HepG2 (cell line): ENCODE data around the gene TBL2. TPM values are rescaled to one million over a fixed set of nuclear protein-coding genes. Genes with fewer than 3 reads are reported as not detected.
A peak's percentile ranks its signal among the peaks of the same experiment; 100 is the strongest.

Experiments
- ATAC-seq: fragments of 200-7000 bp; cut with Tn5 transposase; 3 replicates; pipeline ENCODE4 v1.9.1; 2020; ENCODE audit warnings: mild to moderate bottlenecking, moderate library complexity
- BruUV-seq: library from RNA; stranded (reverse); fragments of 400-500 nt; replicated peaks from 2 replicates; lab custom pipeline; 2021; lab: Mats Ljungman, UMichigan
- CTCF ChIA-PET: fragments of 300-600 bp; formaldehyde crosslinking; extraction: SDS; loops from one replicate; lab custom pipeline; 2021; ENCODE audit warnings: low total read pairs, inconsistent platforms, low intra/inter-chr PET ratio; lab: Yijun Ruan, JAX
- POLR2A ChIA-PET: fragments of 350-600 bp; sonication (Branson Sonifier 250); formaldehyde crosslinking; loops from one replicate; lab custom pipeline; 2020; ENCODE audit warnings: antibody characterized with exemption, inconsistent platforms; lab: Yijun Ruan, JAX
- DNase-seq: peaks from one replicate; pipeline ENCODE4 v3.0.0-alpha.2; 2015; ENCODE audit warnings: low spot score
- FAIRE-seq: peaks from 3 replicates; lab custom pipeline; 2011; peaks lifted over from hg19 to GRCh38; lab: Jason Lieb, UNC
- H2AFZ ChIP-seq: one replicate; pipeline ENCODE4 v1.6.1; 2011; ENCODE audit warnings: low read length, inconsistent platforms
- H3K27ac ChIP-seq: fragments of 300-600 bp; 3 replicates; pipeline ENCODE4 v1.8.0; 2011; ENCODE audit warnings: mixed run types, mild to moderate bottlenecking, mixed read lengths, low read length, inconsistent platforms; ENCODE audit not compliant: insufficient read depth; ENCODE audit errors: extremely low read length
- H3K27me3 ChIP-seq, 2 experiments: fragments of 200-600 bp in 1 of 2; 2 replicates in 1 of 2; 3 replicates in 1 of 2; pipeline versions ENCODE4 v1.6.0 to v1.8.0; 2011; ENCODE audit warnings: low read length in 2 of 2, mild to moderate bottlenecking in 2 of 2, moderate library complexity in 2 of 2, inconsistent platforms in 1 of 2; ENCODE audit not compliant: insufficient read depth in 2 of 2, control insufficient read depth in 1 of 2
- H3K36me3 ChIP-seq, 2 experiments: fragments of 200-600 bp in 1 of 2; replicated peaks in 1 of 2; 2 replicates in 1 of 2; 3 replicates in 1 of 2; pipeline versions ENCODE4 v1.5.1 to v1.8.0; 2011; ENCODE audit warnings: low read length in 2 of 2, inconsistent platforms in 1 of 2; ENCODE audit not compliant: insufficient read depth in 2 of 2, control insufficient read depth in 1 of 2
- H3K4me1 ChIP-seq: 2 replicates; pipeline ENCODE4 v1.5.1; 2012; ENCODE audit warnings: low read length, inconsistent platforms; ENCODE audit not compliant: insufficient read depth
- H3K4me2 ChIP-seq: 2 replicates; pipeline ENCODE4 v1.6.0; 2011; ENCODE audit warnings: low read depth, low read length, inconsistent platforms
- H3K4me3 ChIP-seq, 3 experiments: fragments of 200-600 bp in 1 of 3; sonication (generic), shearing (Covaris generic) in 1 of 3; replicated peaks in 1 of 3; 2 replicates each; pipeline ENCODE4 v1.5.1; 2011 to 2016; ENCODE audit warnings: low read length in 3 of 3, inconsistent platforms in 2 of 3, low read depth in 2 of 3, mild to moderate bottlenecking in 2 of 3, control low read depth in 1 of 3, mixed read lengths in 1 of 3; ENCODE audit not compliant: insufficient read depth in 1 of 3
- H3K79me2 ChIP-seq: one replicate; pipeline ENCODE4 v1.6.1; 2011; ENCODE audit warnings: low read length, inconsistent platforms; ENCODE audit not compliant: insufficient read depth
- H3K9ac ChIP-seq: 2 replicates; pipeline ENCODE4 v1.6.0; 2011; ENCODE audit warnings: mild to moderate bottlenecking, low read depth, low read length, inconsistent platforms; ENCODE audit not compliant: insufficient read depth
- H3K9me3 ChIP-seq: 2 replicates; pipeline ENCODE4 v1.5.1; 2012; ENCODE audit warnings: mild to moderate bottlenecking, low read length
- H4K20me1 ChIP-seq: 2 replicates; pipeline ENCODE4 v1.6.0; 2011; ENCODE audit warnings: inconsistent platforms, mild to moderate bottlenecking, low read length, moderate library complexity; ENCODE audit not compliant: insufficient read depth
- ASH2L ChIP-seq: fragments of 300-600, 200-600 bp; sonication (generic); IDR thresholded peaks from 2 replicates; pipeline ENCODE4 v1.7.0; 2017; ENCODE audit warnings: low read depth, mild to moderate bottlenecking, moderate library complexity, mixed read lengths, low read length; ENCODE audit not compliant: insufficient read length
- ATF6 ChIP-seq: sonication (generic); formaldehyde crosslinking; conservative IDR thresholded peaks from 2 replicates; pipeline ENCODE4 v1.4.0; 2020; ENCODE audit warnings: missing genetic modification reagents
- EZH2 ChIP-seq: conservative IDR thresholded peaks from 2 replicates; pipeline ENCODE4 v1.6.1; 2012; ENCODE audit warnings: mild to moderate bottlenecking, low read depth, low read length, moderate library complexity
- FOXJ3 ChIP-seq: sonication (generic); formaldehyde crosslinking; IDR thresholded peaks from 2 replicates; pipeline ENCODE4 v1.4.0; 2020; ENCODE audit warnings: missing genetic modification reagents, mild to moderate bottlenecking, borderline replicate concordance
- HNRNPLL ChIP-seq: fragments of 200-400 bp; formaldehyde crosslinking; IDR thresholded peaks from 2 replicates; pipeline ENCODE4 v1.6.1; 2017; ENCODE audit warnings: mild to moderate bottlenecking, low read depth, low read length; ENCODE audit not compliant: poor library complexity, severe bottlenecking
- KLF9 ChIP-seq: IDR thresholded peaks from 2 replicates; pipeline ENCODE4 v1.6.1; 2016; ENCODE audit warnings: low read depth
- NR0B2 ChIP-seq: sonication (generic); formaldehyde crosslinking; IDR thresholded peaks from 2 replicates; pipeline ENCODE4 v1.4.0; 2020; ENCODE audit warnings: mild to moderate bottlenecking, missing genetic modification reagents
- NR1H2 ChIP-seq: sonication (generic); formaldehyde crosslinking; IDR thresholded peaks from 2 replicates; pipeline ENCODE4 v1.8.1; 2022; ENCODE audit warnings: low read depth, missing genetic modification reagents, borderline replicate concordance
- PLSCR1 ChIP-seq: sonication (generic); formaldehyde crosslinking; IDR thresholded peaks from 2 replicates; pipeline ENCODE4 v1.5.0; 2020; ENCODE audit warnings: missing genetic modification reagents, mild to moderate bottlenecking, borderline replicate concordance
- RAD51 ChIP-seq: fragments of 450-650 bp; IDR thresholded peaks from 2 replicates; pipeline ENCODE4 v1.6.1; 2016; ENCODE audit warnings: borderline replicate concordance
- REL ChIP-seq: sonication (generic); formaldehyde crosslinking; conservative IDR thresholded peaks from 2 replicates; pipeline ENCODE4 v1.8.0; 2022; ENCODE audit warnings: mild to moderate bottlenecking, missing genetic modification reagents, moderate library complexity
- SMARCC2 ChIP-seq: fragments of 450-650 bp; IDR thresholded peaks from 2 replicates; pipeline ENCODE4 v1.6.1; 2017; ENCODE audit warnings: antibody characterized with exemption, mild to moderate bottlenecking
- SRSF4 ChIP-seq: fragments of 200-400 bp; formaldehyde crosslinking; IDR thresholded peaks from one replicate; pipeline ENCODE4 v1.6.1; 2018; ENCODE audit warnings: mild to moderate bottlenecking, low read depth, low read length, moderate library complexity; ENCODE audit not compliant: poor library complexity, severe bottlenecking
- ZBTB38 ChIP-seq: sonication (generic); formaldehyde crosslinking; IDR thresholded peaks from 2 replicates; pipeline ENCODE4 v1.5.1; 2020; ENCODE audit warnings: mild to moderate bottlenecking, missing genetic modification reagents
- ZEB1 ChIP-seq: IDR thresholded peaks from 2 replicates; pipeline ENCODE4 v1.6.1; 2012; ENCODE audit warnings: mild to moderate bottlenecking, low read depth, inconsistent platforms; ENCODE audit not compliant: insufficient replicate concordance
- ZNF263 ChIP-seq: sonication (generic); formaldehyde crosslinking; IDR thresholded peaks from 2 replicates; pipeline ENCODE4 v1.4.0; 2020; ENCODE audit warnings: missing genetic modification reagents
- ZNF788 ChIP-seq: sonication (generic); formaldehyde crosslinking; IDR thresholded peaks from 2 replicates; pipeline ENCODE4 v1.5.0; 2020; ENCODE audit warnings: mild to moderate bottlenecking, missing genetic modification reagents, borderline replicate concordance
- ZUFSP ChIP-seq: sonication (generic); formaldehyde crosslinking; IDR thresholded peaks from 2 replicates; pipeline ENCODE4 v1.9.0; 2021; ENCODE audit warnings: missing genetic modification reagents, mild to moderate bottlenecking, borderline replicate concordance
- WGBS: methylation state at CpG from one replicate; pipeline ENCODE4 v1.1.6; 2017; ENCODE audit warnings: low lambda C conversion rate; 5-methylcytosine and 5-hydroxymethylcytosine counted together
- in situ Hi-C: cut with HindIII; loops from 2 replicates; pipeline ENCODE4 v1.10.0; 2017; ENCODE audit warnings: low pct_unique_long_range_greater_than_20kb; ENCODE audit not compliant: extremely low pct_ligation_motif_present
- intact Hi-C: fragments of 100-400 bp; cut with micrococcal nuclease; formaldehyde crosslinking; loops from one replicate; pipeline ENCODE4 v1.10.0; 2022; ENCODE audit not compliant: unreplicated experiment
- polyA plus RNA-seq, 8 experiments: library from polyadenylated mRNA; depleted of rRNA in 3 of 8; stranded (reverse) in 7 of 8; unstranded in 1 of 8; fragments of >200 nt; fragmentation: Illumina TruSeq in 4 of 8; extraction: Trizol in 4 of 8; gene quantifications; 2 replicates each; pipeline versions ENCODE4 v1.2.1 to v1.2.3, GENCODE V29; 2011 to 2016; ENCODE audit warnings: low read depth in 4 of 8, missing spikeins in 1 of 8, mixed read lengths in 1 of 8; ENCODE audit not compliant: insufficient read depth in 1 of 8
- total RNA-seq, 5 experiments: library from RNA; depleted of rRNA; stranded (reverse); fragments of >200 nt; fragmentation: Illumina TruSeq; extraction: Trizol; gene quantifications; 2 replicates each; pipeline ENCODE4 v1.2.3, GENCODE V29; 2016; ENCODE audit warnings: low read depth in 1 of 5

TBL2 gene
- total and polyA plus RNA-seq, 2 of the 13 experiments (the other 11 are each of a cell fraction or from before 2014, with no cell fraction given): 43.4 to 47.2 TPM

GRCh38 chr7:73612598-73613269 lies 34.4 kb upstream of the TBL2 start:
- H3K27me3 ChIP-seq: no peaks in the 10 kb centered on the region
- no peak overlapping the region for H2AFZ ChIP-seq
- DNase-seq (peak; percentile 99), ATAC-seq (peak; percentile 80), FAIRE-seq (peak; percentile 100)
- WGBS: 2% methylated on average over 10 of the region's 11 CpGs
- in situ Hi-C loops (loop anchor here (5.0 kb wide), 1 partner anchor 55 kb away; the partner anchor contains the start of gene VPS37D), intact Hi-C loops (loop anchor here (2.0 to 5.0 kb wide), 2 partner anchors 52 to 115 kb away; no protein-coding TSS in a partner anchor)
- H3K4me3 ChIP-seq: peak overlapping the region in 1 of 3 experiments; percentile 6; a peak in 1 of 6 replicates
- H3K4me2 ChIP-seq: peak overlapping the region; percentile 45
- H3K27ac ChIP-seq: peak overlapping the region; percentile 76
- peaks cover 98% of the 10 kb centered on the region for H3K4me1 ChIP-seq
- H3K9ac ChIP-seq: peak overlapping the region; percentile 23
- H3K79me2 ChIP-seq: peaks cover 22% of the 10 kb centered on the region
- no TSS peak for BruUV-seq
- H3K9me3 ChIP-seq: no peaks in the 10 kb centered on the region
- ChIA-PET POLR2A (interaction anchor here (0.8 to 19.7 kb wide), 13 partner anchors 6 to 122 kb away, joined by 3 to 416 read pairs (median 5); partner anchors contain the start of genes MLXIPL, STX1A and VPS37D), CTCF (interaction anchor here (1.3 kb wide), 1 partner anchor 11 kb away, joined by 3 read pairs; the partner anchor contains the start of gene MLXIPL)
- peaks cover 15 to 56% of the 10 kb centered on the region in 2 experiments for H3K36me3 ChIP-seq
- H4K20me1 ChIP-seq: peaks cover 58% of the 10 kb centered on the region
- TF ChIP-seq ZNF263: no peak; the same call in 1 of the 2 replicates
- no peak for TF ChIP-seq ATF6
- peak; percentile 92 for TF ChIP-seq ASH2L
- TF ChIP-seq SRSF4: no peak
- TF ChIP-seq KLF9 (CRISPR knock-in tag): no peak; the same call in 1 of the 2 replicates
- peak; percentile 68; the same call in 1 of the 2 replicates for TF ChIP-seq RAD51
- TF ChIP-seq NR1H2 (CRISPR knock-in tag): no peak
- TF ChIP-seq REL (CRISPR knock-in tag): no peak
- TF ChIP-seq SMARCC2: 0 out of 2 replicates have a peak, but pooled peaks have one; percentile 51
- no peak for TF ChIP-seq HNRNPLL
- TF ChIP-seq ZNF788 (CRISPR knock-in tag): peak; percentile 96
- TF ChIP-seq PLSCR1: no peak
- no peak for TF ChIP-seq EZH2
- peak; percentile 95 for TF ChIP-seq FOXJ3 (CRISPR knock-in tag)
- peak; percentile 78 for TF ChIP-seq ZBTB38 (CRISPR knock-in tag)
- peak; percentile 78 for TF ChIP-seq ZEB1
- no peak for TF ChIP-seq NR0B2 (CRISPR knock-in tag)
- TF ChIP-seq ZUFSP (CRISPR knock-in tag): no peak
